GM10266 (cell line): Measurements from ENCODE around the gene PAPPA2.

ENCODE experiments used
- DNase-seq: peaks from one replicate; pipeline ENCODE4 v3.0.0; 2012; ENCODE audit errors: extremely low spot score
- CTCF ChIP-seq: IDR thresholded peaks from 2 replicates; pipeline ENCODE4 v1.5.1; 2012; ENCODE audit warnings: mild to moderate bottlenecking, low read depth; ENCODE audit not compliant: control insufficient read depth, insufficient read depth; ENCODE audit errors: missing control alignments

PAPPA2 gene

GRCh38 chr1:176841238-176841637 lies 378.3 kb downstream of the PAPPA2 start:
- no peak for TF ChIP-seq CTCF
- DNase-seq: no peak

DNA sequence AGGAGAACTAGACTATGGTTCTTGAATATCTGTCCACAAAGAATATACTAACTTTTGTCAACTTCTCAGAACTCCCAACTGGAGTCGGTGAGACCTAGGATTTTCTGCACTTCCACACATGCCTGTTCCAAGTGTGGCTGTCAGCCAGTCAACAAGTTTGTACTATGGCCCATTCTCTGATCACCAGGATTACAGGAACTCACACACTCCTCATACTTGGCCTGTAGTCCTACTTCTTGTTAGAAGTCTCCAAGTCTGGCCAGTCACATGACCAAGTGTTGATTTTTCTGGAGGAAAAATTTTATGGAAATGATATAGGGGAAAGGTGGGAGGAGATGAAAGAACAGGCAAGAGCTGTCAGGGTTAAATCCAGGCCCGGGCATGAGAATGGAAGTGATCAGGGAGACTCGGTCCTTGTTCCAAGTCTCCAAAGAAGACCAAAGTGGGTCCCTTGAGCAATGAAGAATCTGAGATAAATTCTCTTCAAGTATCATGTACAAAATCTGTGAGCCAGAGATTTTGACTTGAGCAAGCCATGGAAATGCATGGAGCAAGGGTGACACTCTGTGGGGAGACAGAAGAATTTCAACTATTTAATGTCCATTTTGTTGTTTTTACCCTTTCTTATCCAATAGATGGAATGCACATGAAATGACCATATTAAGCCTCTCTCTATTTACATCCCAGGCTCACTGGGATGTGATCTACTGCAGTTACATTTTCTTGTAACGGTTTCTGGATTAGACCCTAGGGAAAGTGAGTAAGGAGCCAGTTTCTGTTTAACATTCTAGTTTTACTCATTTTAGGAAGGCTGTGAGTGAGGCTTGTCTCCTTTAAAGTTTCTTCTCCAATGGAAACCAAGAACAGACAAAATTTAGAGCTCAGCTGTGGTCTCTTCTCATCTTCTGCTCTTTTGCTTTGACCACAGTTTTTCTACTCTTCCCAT lies 380.6 kb downstream of the PAPPA2 start:
- peak; percentile 9 for DNase-seq
- TF ChIP-seq CTCF: peak; percentile 41

GRCh38 chr1:176847052-176847451 lies 384.1 kb downstream of the PAPPA2 start:
- no peak for DNase-seq
- TF ChIP-seq CTCF: no peak

DNA sequence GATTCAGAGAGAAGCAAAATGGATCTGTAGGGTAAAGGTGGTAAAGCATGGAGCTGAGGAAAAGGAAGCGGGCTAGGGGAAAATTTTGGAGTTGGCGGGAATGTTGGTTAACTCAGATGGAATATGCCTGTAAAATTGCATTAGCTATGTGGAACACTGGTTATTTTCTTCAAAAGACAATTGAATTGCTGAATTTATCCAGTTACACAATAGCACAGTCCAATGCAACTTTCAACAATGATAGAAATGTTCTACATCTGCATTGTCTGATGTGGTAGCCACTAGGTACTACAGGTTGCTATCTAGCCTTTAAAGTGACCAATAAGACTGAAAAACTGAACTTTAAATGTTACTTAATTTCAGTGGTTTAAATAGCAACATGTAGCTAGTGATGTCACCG lies 386.3 kb downstream of the PAPPA2 start:
- no peak for DNase-seq
- TF ChIP-seq CTCF: no peak

DNA sequence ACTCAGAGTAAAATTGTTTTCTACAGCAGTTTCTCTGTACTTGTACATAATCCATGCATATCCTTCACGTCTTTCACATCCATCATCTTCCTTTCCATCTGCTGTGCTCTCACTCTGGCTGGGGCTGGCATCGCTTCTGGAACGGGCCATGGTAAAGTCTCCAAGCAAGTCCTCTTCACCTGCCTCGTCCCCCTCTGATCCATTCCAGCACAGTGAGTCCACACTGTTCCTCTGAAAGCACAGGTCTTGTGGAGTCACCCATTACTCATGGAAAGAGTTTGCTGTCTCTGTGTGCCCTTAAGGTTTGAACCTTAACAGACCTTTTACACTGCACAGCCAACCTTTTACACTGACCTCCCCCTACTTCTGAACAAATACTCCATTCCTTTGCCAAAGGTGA lies 387.9 kb downstream of the PAPPA2 start:
- DNase-seq: no peak
- no peak for TF ChIP-seq CTCF

GRCh38 chr1:176852124-176852523 lies 389.1 kb downstream of the PAPPA2 start:
- TF ChIP-seq CTCF: no peak
- DNase-seq: no peak

GRCh38 chr1:176853503-176853902 lies 390.5 kb downstream of the PAPPA2 start:
- DNase-seq: no peak
- no peak for TF ChIP-seq CTCF
